Tibial artery (tissue), 4 donors: ENCODE data around the gene TLE1.
A peak's percentile ranks its signal among the peaks of the same experiment; 100 is the strongest.

ENCODE experiments used
- DNase-seq, 2 donors: peaks; one replicate each; pipeline ENCODE4 v3.0.0-alpha.2; 2019
- H3K27ac ChIP-seq, 2 donors: fragments of 200-600 bp; sonication (generic) in 1 of 2; 1 replicate in 1 of 2; 2 replicates in 1 of 2; pipeline ENCODE4 v1.5.1; 2018 to 2019; ENCODE audit warnings: mild to moderate bottlenecking in 1 of 2
- H3K27me3 ChIP-seq, 2 donors: fragments of 200-600 bp; sonication (generic) in 1 of 2; one replicate each; pipeline versions ENCODE4 v1.5.1 to v1.6.0; 2016 to 2019
- H3K36me3 ChIP-seq, 3 donors: fragments of 200-600 bp; sonication (generic) in 2 of 3; one replicate each; pipeline ENCODE4 v1.5.1; 2016 to 2019; ENCODE audit warnings: mild to moderate bottlenecking in 2 of 3
- H3K4me1 ChIP-seq, 4 donors: fragments of 200-600 bp; sonication (generic) in 2 of 4; 1 replicate in 3 of 4; 2 replicates in 1 of 4; pipeline ENCODE4 v1.5.1; 2016 to 2019
- H3K4me3 ChIP-seq, 2 donors: fragments of 200-600 bp; sonication (generic) in 1 of 2; 1 replicate in 1 of 2; 2 replicates in 1 of 2; pipeline ENCODE4 v1.5.1; 2018 to 2019; ENCODE audit warnings: mild to moderate bottlenecking in 2 of 2
- H3K9me3 ChIP-seq, 3 donors: fragments of 200-600 bp; sonication (generic) in 1 of 3; one replicate each; pipeline ENCODE4 v1.5.1; 2016 to 2019
- intact Hi-C: fragments of 100-400 bp; cut with DNase I; formaldehyde crosslinking; loops from one replicate; pipeline ENCODE4 v1.15.0; 2023; ENCODE audit warnings: low total_unique reads
- TF ChIP-seq, protein P1 (sequence below), 2 experiments: fragments of 200-600 bp in 1 of 2; fragments of 450-650 bp in 1 of 2; IDR thresholded peaks; one replicate each; pipeline ENCODE4 v1.5.1; 2017 to 2019; ENCODE audit warnings: antibody characterized with exemption in 2 of 2, mild to moderate bottlenecking in 1 of 2, moderate library complexity in 1 of 2

Gene TLE1

DNA sequence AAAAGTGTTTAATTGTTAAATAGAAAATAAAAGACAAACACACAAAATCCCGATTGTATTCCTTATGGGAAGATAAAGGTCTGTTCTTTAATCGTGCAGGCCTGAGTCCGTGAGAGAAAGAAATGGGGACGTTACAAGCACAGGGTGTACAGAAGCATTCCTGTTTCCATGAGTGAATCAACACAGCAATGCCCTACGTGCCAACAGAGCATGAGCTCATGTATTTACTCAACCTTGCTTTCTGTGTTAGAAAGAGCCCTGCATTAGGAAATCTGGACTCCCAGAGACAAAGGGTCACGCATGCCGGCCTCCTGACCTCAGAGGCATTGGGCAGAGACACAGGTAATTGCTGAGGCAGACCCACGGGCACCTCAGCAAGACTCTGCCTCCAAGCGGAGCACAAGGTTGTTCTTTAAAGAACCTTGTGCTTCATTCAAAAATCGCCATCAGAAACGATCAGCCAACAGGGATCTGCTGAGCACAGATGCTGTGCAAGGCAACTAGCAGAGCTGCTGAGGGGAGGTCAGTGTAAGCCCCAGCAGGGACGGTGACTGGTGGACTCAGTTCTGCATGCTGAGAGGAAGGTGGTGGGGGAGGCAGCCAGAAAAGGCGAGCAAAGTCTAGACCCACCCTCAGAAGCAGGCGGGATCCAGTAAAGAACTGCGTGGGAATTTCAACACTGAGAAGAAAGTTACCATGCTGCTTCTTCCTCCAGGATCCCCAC, 101.0 kb downstream of the TLE1 start:
- intact Hi-C loops: no loop called here
- no peaks in the 10 kb centered on the region for H3K9me3 ChIP-seq
- H3K4me3 ChIP-seq: no peak overlapping the region
- TF ChIP-seq, protein P1, sequence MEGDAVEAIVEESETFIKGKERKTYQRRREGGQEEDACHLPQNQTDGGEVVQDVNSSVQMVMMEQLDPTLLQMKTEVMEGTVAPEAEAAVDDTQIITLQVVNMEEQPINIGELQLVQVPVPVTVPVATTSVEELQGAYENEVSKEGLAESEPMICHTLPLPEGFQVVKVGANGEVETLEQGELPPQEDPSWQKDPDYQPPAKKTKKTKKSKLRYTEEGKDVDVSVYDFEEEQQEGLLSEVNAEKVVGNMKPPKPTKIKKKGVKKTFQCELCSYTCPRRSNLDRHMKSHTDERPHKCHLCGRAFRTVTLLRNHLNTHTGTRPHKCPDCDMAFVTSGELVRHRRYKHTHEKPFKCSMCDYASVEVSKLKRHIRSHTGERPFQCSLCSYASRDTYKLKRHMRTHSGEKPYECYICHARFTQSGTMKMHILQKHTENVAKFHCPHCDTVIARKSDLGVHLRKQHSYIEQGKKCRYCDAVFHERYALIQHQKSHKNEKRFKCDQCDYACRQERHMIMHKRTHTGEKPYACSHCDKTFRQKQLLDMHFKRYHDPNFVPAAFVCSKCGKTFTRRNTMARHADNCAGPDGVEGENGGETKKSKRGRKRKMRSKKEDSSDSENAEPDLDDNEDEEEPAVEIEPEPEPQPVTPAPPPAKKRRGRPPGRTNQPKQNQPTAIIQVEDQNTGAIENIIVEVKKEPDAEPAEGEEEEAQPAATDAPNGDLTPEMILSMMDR (IDR thresholded peaks at IDR 0.05): no peak
- peak overlapping the region; percentile 71 to 73 for H3K27ac ChIP-seq
- H3K4me1 ChIP-seq: peaks cover 0 to 58% (median 27%) of the 10 kb centered on the region in 4 donors
- no peaks in the 10 kb centered on the region for H3K27me3 ChIP-seq
- H3K36me3 ChIP-seq: peaks cover 25 to 60% (median 33%) of the 10 kb centered on the region in 3 donors
- peak; percentile 72 to 91 for DNase-seq

- Histone ChIP-seq H3K27me3 (no peaks in the 10 kb centered on the region), H3K4me3 (no peak overlapping the region), H3K4me1 (peaks cover 0 to 59% (median 25%) of the 10 kb centered on the region in 4 donors), H3K9me3 (no peaks in the 10 kb centered on the region), H3K36me3 (peaks cover 25 to 52% (median 33%) of the 10 kb centered on the region in 3 donors), H3K27ac (peak overlapping the region; percentile 71 to 73)
- DNase-seq: no peak
- intact Hi-C loops: no loop called here
- TF ChIP-seq, protein P1 (IDR thresholded peaks at IDR 0.05): no peak
These were observed 102.6 kb downstream of the TLE1 start for GRCh38 chr9:81586786-81587185.

- no peaks in the 10 kb centered on the region for H3K27me3 ChIP-seq
- intact Hi-C loops: no loop called here
- H3K36me3 ChIP-seq: peaks cover 25 to 44% (median 33%) of the 10 kb centered on the region in 3 donors
- TF ChIP-seq, protein P1 (IDR thresholded peaks at IDR 0.05): no peak
- no peak overlapping the region for H3K4me3 ChIP-seq
- no peak overlapping the region for H3K27ac ChIP-seq
- no peak for DNase-seq
- H3K9me3 ChIP-seq: no peaks in the 10 kb centered on the region
- peaks cover 0 to 52% (median 22%) of the 10 kb centered on the region in 4 donors for H3K4me1 ChIP-seq
These were observed 104.1 kb downstream of the TLE1 start for GRCh38 chr9:81585191-81585763.

DNA sequence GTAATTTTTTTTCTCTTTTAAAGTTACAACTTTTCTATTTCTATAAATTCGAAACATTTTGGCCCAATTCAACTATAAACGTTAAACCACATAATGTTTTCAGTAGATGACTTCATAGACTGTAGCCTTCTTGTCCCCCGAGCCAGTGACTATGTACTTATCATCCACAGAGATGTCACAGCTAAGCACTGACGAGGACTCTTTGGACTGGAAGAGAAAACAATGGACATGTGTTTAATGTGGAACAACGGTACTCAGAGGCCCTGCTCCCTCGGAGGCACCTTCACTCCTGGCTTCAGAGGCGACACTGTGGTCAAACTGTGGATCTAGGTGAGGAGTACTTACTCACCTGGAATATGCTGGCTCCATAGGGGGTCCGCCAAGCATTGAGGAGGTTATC, 105.2 kb downstream of the TLE1 start:
- H3K4me3 ChIP-seq: no peak overlapping the region
- intact Hi-C loops: no loop called here
- H3K9me3 ChIP-seq: no peaks in the 10 kb centered on the region
- TF ChIP-seq, protein P1 (IDR thresholded peaks at IDR 0.05): no peak
- H3K27ac ChIP-seq: no peak overlapping the region
- H3K36me3 ChIP-seq: peaks cover 24 to 32% (median 25%) of the 10 kb centered on the region in 3 donors
- DNase-seq: no peak
- H3K4me1 ChIP-seq: peaks cover 0 to 40% (median 16%) of the 10 kb centered on the region in 4 donors
- no peaks in the 10 kb centered on the region for H3K27me3 ChIP-seq

DNA sequence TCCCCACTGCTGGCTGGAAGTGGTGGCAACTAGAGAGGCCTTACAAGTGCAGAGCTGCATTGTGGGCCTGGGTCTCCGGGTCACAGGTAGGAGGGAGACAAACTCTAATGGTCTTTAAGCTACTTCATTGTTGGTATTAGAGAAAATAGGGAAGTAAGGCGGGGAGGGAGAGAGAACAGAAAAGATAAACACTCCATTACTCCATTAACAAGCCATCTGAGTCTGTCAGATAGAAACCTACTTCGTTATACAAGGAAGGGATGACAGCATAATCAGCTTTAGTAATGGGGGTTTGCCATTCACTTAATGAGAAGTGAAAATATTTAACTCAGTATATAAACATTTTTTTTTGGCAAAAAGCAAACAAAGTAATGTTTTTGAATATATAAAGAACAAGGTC, 107.4 kb downstream of the TLE1 start:
- DNase-seq: no peak
- TF ChIP-seq, protein P1 (IDR thresholded peaks at IDR 0.05): no peak

More for the DNA sequence above, 107.4 kb downstream of the TLE1 start:
- peak overlapping the region in 1 of 2 donors; percentile 29 for H3K27ac ChIP-seq
- no peaks in the 10 kb centered on the region for H3K27me3 ChIP-seq
- peaks cover 0 to 24% (median 0%) of the 10 kb centered on the region in 4 donors for H3K4me1 ChIP-seq
- peaks cover 22 to 26% (median 25%) of the 10 kb centered on the region in 3 donors for H3K36me3 ChIP-seq
- H3K9me3 ChIP-seq: no peaks in the 10 kb centered on the region
- intact Hi-C loops: no loop called here
- no peak overlapping the region for H3K4me3 ChIP-seq
